Endothelial cell of umbilical vein (primary cell): Measurements from ENCODE around the gene SVOP. TPM values are rescaled to one million over a fixed set of nuclear protein-coding genes. Genes with fewer than 3 reads are reported as not detected.

Source experiments
- BruUV-seq: library from RNA; stranded (reverse); fragments of 400-500 nt; replicated peaks from 2 replicates; lab custom pipeline; 2021; lab: Mats Ljungman, UMichigan
- CTCF ChIA-PET: fragments of 300-600, 350-600 bp; sonication (Branson Sonifier 250); formaldehyde crosslinking; loops from one replicate; lab custom pipeline; 2021; ENCODE audit warnings: antibody characterized with exemption, inconsistent platforms; lab: Charles Lee
- POLR2A ChIA-PET: fragments of 300-600, 350-600 bp; sonication (Branson Sonifier 250); formaldehyde crosslinking; loops from one replicate; lab custom pipeline; 2021; ENCODE audit warnings: antibody characterized with exemption, inconsistent platforms; lab: Charles Lee
- DNase-seq: peaks from one replicate; pipeline ENCODE4 v3.0.0-alpha.2; 2011; ENCODE audit warnings: low read depth, low spot score
- FAIRE-seq: peaks from 2 replicates; lab custom pipeline; 2011; peaks lifted over from hg19 to GRCh38; lab: Jason Lieb, UNC
- H2AFZ ChIP-seq: 2 replicates; pipeline ENCODE4 v1.6.0; 2012; ENCODE audit warnings: low read depth, low read length, control low read depth, inconsistent platforms
- H3K27ac ChIP-seq: 2 replicates; pipeline ENCODE4 v1.5.1; 2011; ENCODE audit warnings: low read depth, mild to moderate bottlenecking, control low read depth, low read length, moderate library complexity; ENCODE audit not compliant: insufficient read depth
- H3K27me3 ChIP-seq, 2 experiments: 2 replicates each; pipeline versions ENCODE4 v1.6.0 to v1.6.1; 2011; ENCODE audit warnings: low read length in 2 of 2, mixed read lengths in 1 of 2; ENCODE audit not compliant: control insufficient read depth in 2 of 2, insufficient read depth in 2 of 2
- H3K36me3 ChIP-seq, 2 experiments: 2 replicates in 1 of 2; 3 replicates in 1 of 2; pipeline ENCODE4 v1.5.1; 2011; ENCODE audit warnings: low read length in 2 of 2, mild to moderate bottlenecking in 1 of 2, moderate library complexity in 1 of 2; ENCODE audit not compliant: control insufficient read depth in 2 of 2, insufficient read depth in 2 of 2; ENCODE audit errors: extremely low read depth in 1 of 2
- H3K4me1 ChIP-seq: 3 replicates; pipeline ENCODE4 v1.5.1; 2011; ENCODE audit warnings: mild to moderate bottlenecking, low read length; ENCODE audit not compliant: control insufficient read depth, insufficient read depth; ENCODE audit errors: extremely low read depth
- H3K4me2 ChIP-seq: 2 replicates; pipeline ENCODE4 v1.6.1; 2011; ENCODE audit warnings: low read length, control low read depth, mixed read lengths; ENCODE audit not compliant: insufficient read depth
- H3K4me3 ChIP-seq, 3 experiments: fragments of 200-600 bp in 1 of 3; sonication (generic), shearing (Covaris generic) in 1 of 3; replicated peaks in 1 of 3; 2 replicates each; pipeline ENCODE4 v1.5.1; 2011 to 2016; ENCODE audit warnings: control low read depth in 3 of 3, low read length in 3 of 3, mild to moderate bottlenecking in 2 of 3, inconsistent platforms in 1 of 3, low read depth in 1 of 3, moderate library complexity in 1 of 3; ENCODE audit not compliant: insufficient read depth in 1 of 3
- H3K79me2 ChIP-seq: 2 replicates; pipeline ENCODE4 v1.6.0; 2012; ENCODE audit warnings: low read length, inconsistent platforms; ENCODE audit not compliant: control insufficient read depth, insufficient read depth
- H3K9ac ChIP-seq: replicated peaks from 2 replicates; pipeline ENCODE3; 2011; ENCODE audit warnings: low read length, control low read depth; ENCODE audit not compliant: insufficient read depth; ENCODE audit errors: extremely low read depth
- H3K9me1 ChIP-seq: replicated peaks from 3 replicates; pipeline ENCODE4 v1.6.0; 2011; ENCODE audit warnings: mild to moderate bottlenecking, low read length; ENCODE audit not compliant: control insufficient read depth, insufficient read depth; ENCODE audit errors: extremely low read depth
- H3K9me3 ChIP-seq: replicated peaks from 2 replicates; pipeline ENCODE4 v1.5.1; 2012; ENCODE audit warnings: low read length, inconsistent platforms; ENCODE audit not compliant: control insufficient read depth, insufficient read depth
- H4K20me1 ChIP-seq: replicated peaks from 2 replicates; pipeline ENCODE3; 2011; ENCODE audit warnings: mild to moderate bottlenecking, low read length; ENCODE audit not compliant: control insufficient read depth, insufficient read depth; ENCODE audit errors: extremely low read depth
- EZH2 ChIP-seq: IDR thresholded peaks from 2 replicates; pipeline ENCODE4 v1.6.1; 2012; ENCODE audit warnings: borderline replicate concordance, low read depth, mild to moderate bottlenecking, moderate library complexity, low read length, inconsistent platforms; ENCODE audit not compliant: severe bottlenecking
- FOS ChIP-seq: IDR thresholded peaks from 2 replicates; pipeline ENCODE4 v1.6.1; 2011; ENCODE audit warnings: mild to moderate bottlenecking, low read length, moderate library complexity, borderline replicate concordance; ENCODE audit not compliant: insufficient read depth
- GATA2 ChIP-seq: IDR thresholded peaks from 2 replicates; pipeline ENCODE4 v1.7.0; 2011; ENCODE audit warnings: low read depth, mild to moderate bottlenecking, moderate library complexity, mixed read lengths, low read length; ENCODE audit not compliant: insufficient read length, insufficient read depth
- JUN ChIP-seq: IDR thresholded peaks from 2 replicates; pipeline ENCODE4 v1.6.1; 2011; ENCODE audit warnings: borderline replicate concordance, low read depth; ENCODE audit not compliant: insufficient read length, insufficient read depth
- MYC ChIP-seq: IDR thresholded peaks from one replicate; pipeline ENCODE4 v1.6.1; 2011; ENCODE audit warnings: mild to moderate bottlenecking, low read depth, low read length
- POLR2A ChIP-seq: IDR thresholded peaks from 2 replicates; pipeline ENCODE4 v1.6.1; 2012; ENCODE audit warnings: low read depth, mild to moderate bottlenecking, control low read depth, low read length
- POLR2AphosphoS5 ChIP-seq: IDR thresholded peaks from 2 replicates; pipeline ENCODE4 v1.6.1; 2012; ENCODE audit warnings: low read depth, mild to moderate bottlenecking, control low read depth, low read length, moderate library complexity; ENCODE audit not compliant: insufficient read depth
- dilution Hi-C: fragments of 300-500 bp; cut with MboI; formaldehyde crosslinking; loops from one replicate; pipeline ENCODE4 v1.15.0; 2019; ENCODE audit warnings: low sequenced_read_pairs; ENCODE audit not compliant: extremely low pct_ligation_motif_present
- intact Hi-C: fragments of 100-400 bp; cut with micrococcal nuclease; formaldehyde crosslinking; loops from one replicate; pipeline ENCODE4 v1.10.0; 2022
- polyA plus RNA-seq, 4 experiments: library from polyadenylated mRNA; depleted of rRNA in 3 of 4; stranded (reverse) in 3 of 4; unstranded in 1 of 4; fragments of >200 nt; gene quantifications; 2 replicates each; pipeline versions ENCODE4 v1.2.1 to v1.2.3, GENCODE V29; 2011 to 2012; ENCODE audit warnings: missing spikeins in 1 of 4
- total RNA-seq: library from RNA; stranded (reverse); gene quantifications from 2 replicates; pipeline ENCODE4 v1.2.3, GENCODE V29; 2021
- TF ChIP-seq, protein P1 (sequence below), 2 donors: IDR thresholded peaks; 1 replicate in 1 of 2; 2 replicates in 1 of 2; pipeline ENCODE4 v1.5.1; 2011; ENCODE audit warnings: low read length in 2 of 2, mild to moderate bottlenecking in 2 of 2, moderate library complexity in 2 of 2, control low read depth in 1 of 2, inconsistent platforms in 1 of 2, low read depth in 1 of 2; ENCODE audit not compliant: insufficient read depth in 1 of 2; ENCODE audit errors: extremely low read depth in 1 of 2

The SVOP gene
- total and polyA plus RNA-seq, 2 donors (not counting 3 experiments of a cell fraction or from before 2014, with no cell fraction given) = not detected

DNA sequence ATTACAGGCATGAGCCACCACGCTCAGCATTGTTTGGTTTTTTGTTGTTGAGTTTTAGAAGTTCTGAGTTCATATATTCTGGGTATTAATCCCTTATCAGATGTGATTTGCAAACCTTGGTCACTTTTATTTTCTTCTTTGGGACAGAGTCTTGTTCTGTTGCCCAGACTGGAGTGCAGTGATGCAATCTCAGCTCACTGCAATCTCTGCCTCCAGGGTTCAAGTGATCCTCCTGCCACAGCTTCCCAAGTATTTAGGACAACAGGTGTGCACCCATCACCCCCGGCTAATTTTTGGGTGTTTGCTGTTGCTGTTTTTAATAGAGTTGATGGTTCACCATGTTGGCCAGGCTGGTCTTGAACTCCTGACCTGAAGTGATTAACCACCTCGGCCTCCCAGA is 43.3 kb upstream of the SVOP start:
- intact Hi-C loops = no loop called here
- Histone ChIP-seq H3K4me3 (no peak overlapping the region), H2AFZ (no peak overlapping the region), H3K4me1 (no peaks in the 10 kb centered on the region), H3K4me2 (no peak overlapping the region), H4K20me1 (no peaks in the 10 kb centered on the region), H3K9ac (no peak overlapping the region), H3K36me3 (peaks cover 0 to 12% of the 10 kb centered on the region in 2 experiments), H3K79me2 (no peaks in the 10 kb centered on the region), H3K9me3 (no peaks in the 10 kb centered on the region), H3K27ac (no peak overlapping the region), H3K9me1 (no peaks in the 10 kb centered on the region), H3K27me3 (no peaks in the 10 kb centered on the region)
- POLR2A ChIA-PET = no interaction called here
- FAIRE-seq (no peak), DNase-seq (no peak)
- dilution Hi-C loops = no loop called here
- no TSS peak for BruUV-seq
- TF ChIP-seq GATA2 (no peak), JUN (no peak), POLR2AphosphoS5 (no peak), FOS (no peak), POLR2A (no peak), MYC (no peak), EZH2 (no peak)
- TF ChIP-seq, protein P1, sequence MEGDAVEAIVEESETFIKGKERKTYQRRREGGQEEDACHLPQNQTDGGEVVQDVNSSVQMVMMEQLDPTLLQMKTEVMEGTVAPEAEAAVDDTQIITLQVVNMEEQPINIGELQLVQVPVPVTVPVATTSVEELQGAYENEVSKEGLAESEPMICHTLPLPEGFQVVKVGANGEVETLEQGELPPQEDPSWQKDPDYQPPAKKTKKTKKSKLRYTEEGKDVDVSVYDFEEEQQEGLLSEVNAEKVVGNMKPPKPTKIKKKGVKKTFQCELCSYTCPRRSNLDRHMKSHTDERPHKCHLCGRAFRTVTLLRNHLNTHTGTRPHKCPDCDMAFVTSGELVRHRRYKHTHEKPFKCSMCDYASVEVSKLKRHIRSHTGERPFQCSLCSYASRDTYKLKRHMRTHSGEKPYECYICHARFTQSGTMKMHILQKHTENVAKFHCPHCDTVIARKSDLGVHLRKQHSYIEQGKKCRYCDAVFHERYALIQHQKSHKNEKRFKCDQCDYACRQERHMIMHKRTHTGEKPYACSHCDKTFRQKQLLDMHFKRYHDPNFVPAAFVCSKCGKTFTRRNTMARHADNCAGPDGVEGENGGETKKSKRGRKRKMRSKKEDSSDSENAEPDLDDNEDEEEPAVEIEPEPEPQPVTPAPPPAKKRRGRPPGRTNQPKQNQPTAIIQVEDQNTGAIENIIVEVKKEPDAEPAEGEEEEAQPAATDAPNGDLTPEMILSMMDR (IDR thresholded peaks at IDR 0.05; ENCODE audit: extremely low read depth in 1 of 2, insufficient read depth in 1 of 2, low read depth in 1 of 2, low read length in 2 of 2) = no peak
- CTCF ChIA-PET = interaction anchor here (0.7 kb wide), 1 partner anchor 160 kb away, joined by 5 read pairs; no protein-coding TSS in a partner anchor
